ENCODE results near the gene P4HA2. TPM values are rescaled to one million over a fixed set of nuclear protein-coding genes. Genes with fewer than 3 reads are reported as not detected.

P4HA2 gene
- total RNA-seq, 2 donors from 2014 or later, result 0.50 TPM; not detected in 1

- ATAC-seq (no peak), DNase-seq (no peak)
- H3K36me3 Mint-ChIP-seq (ENCODE audit: low read depth), result no peaks in the 10 kb centered on the region
- peaks cover 2% of the 10 kb centered on the region for H3K4me1 Mint-ChIP-seq
- H3K27ac Mint-ChIP-seq, result no peak overlapping the region
- no peaks in the 10 kb centered on the region for H3K9me3 ChIP-seq (ENCODE audit: control insufficient read depth, low read length, poor library complexity, severe bottlenecking)
- H3K4me3 Mint-ChIP-seq, result no peak overlapping the region
- peaks cover 20% of the 10 kb centered on the region for H3K27me3 Mint-ChIP-seq
Observed at GRCh38 chr5:132205385-132206125, 22.1 kb downstream of the P4HA2 start.

GRCh38 chr5:132204371-132205135 is 23.1 kb downstream of the P4HA2 start:
- DNase-seq, result no peak
- Mint-ChIP-seq H3K27me3 (peaks cover 20% of the 10 kb centered on the region), H3K27ac (no peak overlapping the region), H3K4me1 (peaks cover 2% of the 10 kb centered on the region), H3K4me3 (no peak overlapping the region), H3K36me3 (ENCODE audit: low read depth) (no peaks in the 10 kb centered on the region)
- no peaks in the 10 kb centered on the region for H3K9me3 ChIP-seq (ENCODE audit: control insufficient read depth, low read length, poor library complexity, severe bottlenecking)
- no peak for ATAC-seq

- ATAC-seq, result no peak
Observed at GRCh38 chr5:132203916-132204315, 23.7 kb downstream of the P4HA2 start.

GRCh38 chr5:132203464-132203818 is 24.2 kb downstream of the P4HA2 start:
- ATAC-seq (no peak), DNase-seq (no peak)
- no peaks in the 10 kb centered on the region for H3K9me3 ChIP-seq (ENCODE audit: control insufficient read depth, low read length, poor library complexity, severe bottlenecking)
- Mint-ChIP-seq H3K4me1 (peaks cover 2% of the 10 kb centered on the region), H3K36me3 (ENCODE audit: low read depth) (no peaks in the 10 kb centered on the region), H3K4me3 (no peak overlapping the region), H3K27ac (no peak overlapping the region), H3K27me3 (peaks cover 20% of the 10 kb centered on the region)

More at GRCh38 chr5:132203916-132204315, 23.7 kb downstream of the P4HA2 start:
- Mint-ChIP-seq H3K36me3 (ENCODE audit: low read depth) (no peaks in the 10 kb centered on the region), H3K27ac (no peak overlapping the region), H3K27me3 (peaks cover 20% of the 10 kb centered on the region), H3K4me1 (peaks cover 2% of the 10 kb centered on the region), H3K4me3 (no peak overlapping the region)
- no peaks in the 10 kb centered on the region for H3K9me3 ChIP-seq (ENCODE audit: control insufficient read depth, low read length, poor library complexity, severe bottlenecking)
- DNase-seq, result no peak

GRCh38 chr5:132202711-132203463 is 24.8 kb downstream of the P4HA2 start:
- H3K36me3 Mint-ChIP-seq (ENCODE audit: low read depth), result no peaks in the 10 kb centered on the region
- no peaks in the 10 kb centered on the region for H3K4me1 Mint-ChIP-seq
- H3K27ac Mint-ChIP-seq, result no peak overlapping the region
- no peak for DNase-seq
- H3K9me3 ChIP-seq (ENCODE audit: control insufficient read depth, low read length, poor library complexity, severe bottlenecking), result no peaks in the 10 kb centered on the region
- H3K4me3 Mint-ChIP-seq, result no peak overlapping the region
- ATAC-seq, result no peak
- peaks cover 20% of the 10 kb centered on the region for H3K27me3 Mint-ChIP-seq

- Mint-ChIP-seq H3K27me3 (peaks cover 15% of the 10 kb centered on the region), H3K27ac (no peak overlapping the region), H3K4me3 (no peak overlapping the region), H3K4me1 (no peaks in the 10 kb centered on the region), H3K36me3 (ENCODE audit: low read depth) (no peaks in the 10 kb centered on the region)
- DNase-seq, result no peak
- ATAC-seq, result no peak
- H3K9me3 ChIP-seq (ENCODE audit: control insufficient read depth, low read length, poor library complexity, severe bottlenecking), result no peaks in the 10 kb centered on the region
Observed at GRCh38 chr5:132199116-132199680, 28.5 kb downstream of the P4HA2 start.

GRCh38 chr5:132198571-132198970 is 29.1 kb downstream of the P4HA2 start:
- no peak overlapping the region for H3K27ac Mint-ChIP-seq

GRCh38 chr5:132195727-132196126 is 31.9 kb downstream of the P4HA2 start:
- H3K9me3 ChIP-seq (ENCODE audit: control insufficient read depth, low read length, poor library complexity, severe bottlenecking), result no peaks in the 10 kb centered on the region
- DNase-seq (no peak), ATAC-seq (no peak)
- no peak overlapping the region for H3K4me3 Mint-ChIP-seq
- H3K27me3 Mint-ChIP-seq, result peaks cover 5% of the 10 kb centered on the region
- H3K36me3 Mint-ChIP-seq (ENCODE audit: low read depth), result no peaks in the 10 kb centered on the region
- no peak overlapping the region for H3K27ac Mint-ChIP-seq
- H3K4me1 Mint-ChIP-seq, result no peaks in the 10 kb centered on the region

More at GRCh38 chr5:132198571-132198970, 29.1 kb downstream of the P4HA2 start:
- Mint-ChIP-seq H3K27me3 (peaks cover 12% of the 10 kb centered on the region), H3K4me3 (no peak overlapping the region), H3K4me1 (no peaks in the 10 kb centered on the region), H3K36me3 (ENCODE audit: low read depth) (no peaks in the 10 kb centered on the region)
- no peaks in the 10 kb centered on the region for H3K9me3 ChIP-seq (ENCODE audit: control insufficient read depth, low read length, poor library complexity, severe bottlenecking)
- DNase-seq (no peak), ATAC-seq (no peak)

GRCh38 chr5:132193165-132193694 is 34.4 kb downstream of the P4HA2 start:
- no peak overlapping the region for H3K27ac Mint-ChIP-seq
- H3K27me3 Mint-ChIP-seq, result peaks cover 11% of the 10 kb centered on the region
- H3K4me1 Mint-ChIP-seq, result peaks cover 5% of the 10 kb centered on the region
- DNase-seq (no peak), ATAC-seq (no peak)
- no peaks in the 10 kb centered on the region for H3K36me3 Mint-ChIP-seq (ENCODE audit: low read depth)
- no peaks in the 10 kb centered on the region for H3K9me3 ChIP-seq (ENCODE audit: control insufficient read depth, low read length, poor library complexity, severe bottlenecking)
- no peak overlapping the region for H3K4me3 Mint-ChIP-seq

GRCh38 chr5:132190161-132190817 is 37.4 kb downstream of the P4HA2 start:
- Mint-ChIP-seq H3K36me3 (ENCODE audit: low read depth) (no peaks in the 10 kb centered on the region), H3K4me1 (peaks cover 5% of the 10 kb centered on the region), H3K27ac (no peak overlapping the region), H3K4me3 (no peak overlapping the region), H3K27me3 (peaks cover 21% of the 10 kb centered on the region)
- H3K9me3 ChIP-seq (ENCODE audit: control insufficient read depth, low read length, poor library complexity, severe bottlenecking), result no peaks in the 10 kb centered on the region
- DNase-seq, result no peak
- peak; percentile 98 for ATAC-seq

- DNase-seq (no peak), ATAC-seq (no peak)
- Mint-ChIP-seq H3K4me3 (no peak overlapping the region), H3K4me1 (peaks cover 13% of the 10 kb centered on the region), H3K27me3 (peaks cover 15% of the 10 kb centered on the region), H3K27ac (no peak overlapping the region), H3K36me3 (ENCODE audit: low read depth) (no peaks in the 10 kb centered on the region)
- no peaks in the 10 kb centered on the region for H3K9me3 ChIP-seq (ENCODE audit: control insufficient read depth, low read length, poor library complexity, severe bottlenecking)
Observed at GRCh38 chr5:132184588-132184987, 43.1 kb downstream of the P4HA2 start.

- Mint-ChIP-seq H3K27me3 (peaks cover 12% of the 10 kb centered on the region), H3K4me3 (no peak overlapping the region), H3K4me1 (peaks cover 9% of the 10 kb centered on the region), H3K36me3 (ENCODE audit: low read depth) (no peaks in the 10 kb centered on the region), H3K27ac (no peak overlapping the region)
- no peaks in the 10 kb centered on the region for H3K9me3 ChIP-seq (ENCODE audit: control insufficient read depth, low read length, poor library complexity, severe bottlenecking)
- DNase-seq, result no peak
- no peak for ATAC-seq
Observed at GRCh38 chr5:132183723-132184122, 43.9 kb downstream of the P4HA2 start.

Measured in T-helper 17 cell (primary cell).